GF-D8 (cell line): Measurements from ENCODE around the gene TXN.
"Not testable (repeated sequence)": the region's sequence is repeated elsewhere in the genome, so short reads cannot be mapped to it uniquely, and the experiment has no call there.

Experiments used
- DNase-seq: peaks from one replicate; lab custom pipeline; 2025; lab: John Stamatoyannopoulos, UW

The TXN gene

GRCh38 chr9:110208031-110208430 lies 48.3 kb downstream of the TXN start, which contains the start of gene C9orf152:
TSS of gene C9orf152 (minus strand) at chr9:110208159. CDS start at chr9:110207579, 580 bp downstream.
- no peak for DNase-seq

GRCh38 chr9:110207071-110207641 lies 49.2 kb downstream of the TXN start:
- no peak for DNase-seq

GRCh38 chr9:110206389-110206788 lies 49.9 kb downstream of the TXN start:
- DNase-seq = no peak

- DNase-seq = not testable (repeated sequence)
These were observed 50.7 kb downstream of the TXN start for GRCh38 chr9:110205612-110206011.

- DNase-seq = no peak
These were observed 54.1 kb downstream of the TXN start for GRCh38 chr9:110202232-110202631.

- DNase-seq = no peak
These were observed 56.7 kb downstream of the TXN start for GRCh38 chr9:110199643-110200042.

GRCh38 chr9:110198357-110198756 lies 58.0 kb downstream of the TXN start:
- no peak for DNase-seq

- DNase-seq = no peak
These were observed 58.7 kb downstream of the TXN start for GRCh38 chr9:110197330-110198187.

GRCh38 chr9:110196084-110196499 lies 60.2 kb downstream of the TXN start:
- not testable (repeated sequence) for DNase-seq
